GM23338 (cell line): ENCODE measurements around the gene CCDC68. TPM values are rescaled to one million over a fixed set of nuclear protein-coding genes. Genes with fewer than 3 reads are reported as not detected.

Experiments used
- ATAC-seq: fragments of 200-7000 bp; cut with Tn5 transposase; 3 replicates; pipeline ENCODE4 v1.9.1; 2020
- DNase-seq: peaks from one replicate; pipeline ENCODE4 v3.0.0-alpha.2; 2015; ENCODE audit warnings: low spot score
- H2AFZ ChIP-seq: fragments of 200-600 bp; sonication (generic); 2 replicates; pipeline ENCODE4 v1.8.0; 2016; ENCODE audit warnings: antibody characterized with exemption, mild to moderate bottlenecking, moderate library complexity
- H3F3A ChIP-seq: fragments of 200-600 bp; sonication (generic); replicated peaks from 2 replicates; pipeline ENCODE4 v1.8.0; 2017; ENCODE audit warnings: antibody characterized with exemption, mixed run types, low read depth
- H3K27ac ChIP-seq: fragments of 200-600 bp; sonication (generic); 2 replicates; pipeline ENCODE4 v1.6.1; 2016; ENCODE audit warnings: low read depth
- H3K27me3 ChIP-seq: fragments of 200-600 bp; sonication (generic); 2 replicates; pipeline ENCODE4 v1.8.0; 2016; ENCODE audit warnings: mild to moderate bottlenecking, mixed run types, moderate library complexity; ENCODE audit not compliant: insufficient read depth
- H3K36me3 ChIP-seq: fragments of 200-600 bp; sonication (generic); 2 replicates; pipeline ENCODE4 v1.8.0; 2016; ENCODE audit warnings: mild to moderate bottlenecking; ENCODE audit not compliant: insufficient read depth
- H3K4me1 ChIP-seq: fragments of 200-600 bp; sonication (generic); 2 replicates; pipeline ENCODE4 v1.8.0; 2016; ENCODE audit warnings: mild to moderate bottlenecking, moderate library complexity; ENCODE audit not compliant: insufficient read depth
- H3K4me2 ChIP-seq: fragments of 200-600 bp; sonication (generic); 2 replicates; pipeline ENCODE4 v1.7.1; 2017; ENCODE audit warnings: mixed run types
- H3K4me3 ChIP-seq: fragments of 200-600 bp; sonication (generic); 2 replicates; pipeline ENCODE4 v1.6.1; 2016; ENCODE audit warnings: mixed run types
- H3K79me2 ChIP-seq: fragments of 200-600 bp; sonication (generic); replicated peaks from 2 replicates; pipeline ENCODE4 v1.8.0; 2017; ENCODE audit warnings: mild to moderate bottlenecking; ENCODE audit not compliant: insufficient read depth
- H3K9me2 ChIP-seq: fragments of 200-600 bp; sonication (generic); 2 replicates; pipeline ENCODE4 v1.8.0; 2017; ENCODE audit not compliant: insufficient read depth
- H4K20me1 ChIP-seq: fragments of 200-600 bp; sonication (generic); replicated peaks from 2 replicates; pipeline ENCODE4 v1.8.0; 2017; ENCODE audit warnings: mild to moderate bottlenecking; ENCODE audit not compliant: insufficient read depth
- H3K27ac Mint-ChIP-seq: 2 replicates; pipeline ENCODE4 v1.8.0; 2020; ENCODE audit warnings: inconsistent platforms, mild to moderate bottlenecking, moderate library complexity, mixed read lengths
- H3K27me3 Mint-ChIP-seq: 3 replicates; pipeline ENCODE4 v1.8.0; 2022; ENCODE audit warnings: low read depth, mild to moderate bottlenecking, moderate library complexity, mixed read lengths, inconsistent platforms; ENCODE audit not compliant: insufficient read depth, poor library complexity
- H3K36me3 Mint-ChIP-seq: 3 replicates; pipeline ENCODE4 v1.8.0; 2021; ENCODE audit warnings: low read depth, mild to moderate bottlenecking, inconsistent platforms, moderate library complexity, mixed read lengths
- H3K4me1 Mint-ChIP-seq: 3 replicates; pipeline ENCODE4 v1.8.0; 2020; ENCODE audit warnings: mild to moderate bottlenecking, inconsistent platforms, mixed read lengths
- H3K4me3 Mint-ChIP-seq: 3 replicates; pipeline ENCODE4 v1.8.0; 2021; ENCODE audit warnings: moderate library complexity, mild to moderate bottlenecking, inconsistent platforms, mixed read lengths
- H3K9me3 Mint-ChIP-seq: 3 replicates; pipeline ENCODE4 v1.8.0; 2020; ENCODE audit warnings: moderate library complexity, mild to moderate bottlenecking, inconsistent platforms, mixed read lengths
- CREB1 ChIP-seq: fragments of 250-450 bp; sonication (Bioruptor Pico); IDR thresholded peaks from 2 replicates; pipeline ENCODE4 v1.5.0; 2020; ENCODE audit warnings: low read depth, mild to moderate bottlenecking, moderate library complexity
- EZH2 ChIP-seq: fragments of 200-600 bp; sonication (generic); IDR thresholded peaks from one replicate; pipeline ENCODE4 v1.8.0; 2017; ENCODE audit warnings: antibody characterized with exemption, mild to moderate bottlenecking, low read depth; ENCODE audit not compliant: unreplicated experiment
- EZH2phosphoT487 ChIP-seq: fragments of 200-600 bp; sonication (generic); IDR thresholded peaks from one replicate; pipeline ENCODE4 v1.8.1; 2018; ENCODE audit warnings: antibody characterized with exemption; ENCODE audit not compliant: unreplicated experiment
- JUNB ChIP-seq: IDR thresholded peaks from one replicate; pipeline ENCODE4 v1.6.1; 2016; ENCODE audit warnings: antibody characterized with exemption; ENCODE audit not compliant: unreplicated experiment
- NANOG ChIP-seq: IDR thresholded peaks from 2 replicates; pipeline ENCODE4 v1.6.1; 2016; ENCODE audit warnings: antibody characterized with exemption, borderline replicate concordance
- POLR2AphosphoS5 ChIP-seq: IDR thresholded peaks from 2 replicates; pipeline ENCODE4 v1.6.1; 2016; ENCODE audit warnings: antibody characterized with exemption, low read depth
- STAT1 ChIP-seq: IDR thresholded peaks from one replicate; pipeline ENCODE4 v1.6.1; 2016; ENCODE audit warnings: antibody characterized with exemption; ENCODE audit not compliant: unreplicated experiment
- ZNF114 ChIP-seq: fragments of 250-450 bp; sonication (Bioruptor Pico); IDR thresholded peaks from 2 replicates; pipeline ENCODE4 v1.5.0; 2020; ENCODE audit warnings: mild to moderate bottlenecking, moderate library complexity
- ZNF331 ChIP-seq: fragments of 250-450 bp; sonication (Bioruptor Pico); IDR thresholded peaks from 2 replicates; pipeline ENCODE4 v1.5.0; 2020; ENCODE audit warnings: low read depth, mild to moderate bottlenecking, moderate library complexity
- polyA plus RNA-seq: library from polyadenylated mRNA; unstranded; fragments of >200 nt; fragmentation: Nextera tagmentation; extraction: Ambion mirVana; gene quantifications from 2 replicates; pipeline ENCODE4 v1.2.1, GENCODE V29; 2016
- total RNA-seq: library from RNA; depleted of rRNA; stranded (reverse); fragments of >200 nt; shearing (Covaris generic); gene quantifications from 2 replicates; pipeline ENCODE4 v1.2.3, GENCODE V29; 2014
- TF ChIP-seq, protein P1 (sequence below): IDR thresholded peaks from one replicate; pipeline ENCODE4 v1.6.1; 2018; ENCODE audit warnings: antibody characterized with exemption; ENCODE audit not compliant: unreplicated experiment
- TF ChIP-seq, protein P2 (sequence below), 2 experiments: fragments of 200-600 bp in 1 of 2; sonication (generic) in 1 of 2; conservative IDR thresholded peaks; 2 replicates each; pipeline versions ENCODE4 v1.5.1 to v1.6.1; 2016 to 2017; ENCODE audit warnings: antibody characterized with exemption in 2 of 2, low read depth in 2 of 2, mild to moderate bottlenecking in 2 of 2, moderate library complexity in 1 of 2
- TF ChIP-seq, protein P3 (sequence below): IDR thresholded peaks from 2 replicates; pipeline ENCODE4 v1.6.1; 2016; ENCODE audit warnings: antibody characterized with exemption
- TF ChIP-seq, protein P4 (sequence below): fragments of 250-450 bp; sonication (Bioruptor Pico); IDR thresholded peaks from 2 replicates; pipeline ENCODE4 v1.5.0; 2020; ENCODE audit warnings: mild to moderate bottlenecking, moderate library complexity

Gene CCDC68
- total and polyA plus RNA-seq, 2 experiments from 2014 or later = 1.6 to 3.7 TPM

DNA sequence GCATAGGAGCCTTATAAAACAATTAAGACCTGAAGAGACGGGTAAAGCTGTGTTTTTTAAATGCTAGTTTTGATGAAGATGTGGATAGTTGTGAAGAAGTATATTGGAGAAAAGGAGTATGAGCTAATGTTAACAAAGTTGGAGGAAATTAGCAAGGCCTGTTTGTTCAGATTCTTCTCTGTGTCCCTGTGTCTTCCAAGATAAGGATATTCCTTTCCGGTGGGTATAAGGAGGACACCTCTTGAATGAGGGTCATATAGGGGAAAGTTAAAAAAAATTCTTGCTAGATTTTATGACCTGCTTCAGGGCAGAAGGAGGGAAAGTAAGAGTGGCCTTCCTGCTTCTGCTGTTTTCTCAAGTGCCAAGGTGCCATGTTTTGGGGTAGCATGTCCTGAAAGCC is 59.0 kb downstream of the CCDC68 start:
- Mint-ChIP-seq H3K36me3 (no peaks in the 10 kb centered on the region), H3K4me3 (no peak overlapping the region), H3K9me3 (no peaks in the 10 kb centered on the region), H3K27me3 (no peaks in the 10 kb centered on the region), H3K4me1 (peaks cover 6% of the 10 kb centered on the region; the same call in 2 of the 3 replicates), H3K27ac (no peak overlapping the region)
- Histone ChIP-seq H3K27me3 (no peaks in the 10 kb centered on the region), H4K20me1 (no peaks in the 10 kb centered on the region), H3F3A (no peaks in the 10 kb centered on the region), H3K27ac (no peak overlapping the region), H3K4me3 (no peak overlapping the region), H3K79me2 (no peaks in the 10 kb centered on the region), H3K9me2 (no peaks in the 10 kb centered on the region), H3K36me3 (no peaks in the 10 kb centered on the region), H3K4me1 (no peaks in the 10 kb centered on the region), H3K4me2 (no peak overlapping the region), H2AFZ (no peak overlapping the region)
- no peak for DNase-seq
- ATAC-seq = no peak
- TF ChIP-seq ZNF114 (CRISPR knock-in tag) (no peak), NANOG (no peak), POLR2AphosphoS5 (no peak), JUNB (no peak), CREB1 (CRISPR knock-in tag) (no peak), EZH2phosphoT487 (no peak), STAT1 (no peak), ZNF331 (CRISPR knock-in tag) (no peak), EZH2 (no peak)
- TF ChIP-seq, protein P1, sequence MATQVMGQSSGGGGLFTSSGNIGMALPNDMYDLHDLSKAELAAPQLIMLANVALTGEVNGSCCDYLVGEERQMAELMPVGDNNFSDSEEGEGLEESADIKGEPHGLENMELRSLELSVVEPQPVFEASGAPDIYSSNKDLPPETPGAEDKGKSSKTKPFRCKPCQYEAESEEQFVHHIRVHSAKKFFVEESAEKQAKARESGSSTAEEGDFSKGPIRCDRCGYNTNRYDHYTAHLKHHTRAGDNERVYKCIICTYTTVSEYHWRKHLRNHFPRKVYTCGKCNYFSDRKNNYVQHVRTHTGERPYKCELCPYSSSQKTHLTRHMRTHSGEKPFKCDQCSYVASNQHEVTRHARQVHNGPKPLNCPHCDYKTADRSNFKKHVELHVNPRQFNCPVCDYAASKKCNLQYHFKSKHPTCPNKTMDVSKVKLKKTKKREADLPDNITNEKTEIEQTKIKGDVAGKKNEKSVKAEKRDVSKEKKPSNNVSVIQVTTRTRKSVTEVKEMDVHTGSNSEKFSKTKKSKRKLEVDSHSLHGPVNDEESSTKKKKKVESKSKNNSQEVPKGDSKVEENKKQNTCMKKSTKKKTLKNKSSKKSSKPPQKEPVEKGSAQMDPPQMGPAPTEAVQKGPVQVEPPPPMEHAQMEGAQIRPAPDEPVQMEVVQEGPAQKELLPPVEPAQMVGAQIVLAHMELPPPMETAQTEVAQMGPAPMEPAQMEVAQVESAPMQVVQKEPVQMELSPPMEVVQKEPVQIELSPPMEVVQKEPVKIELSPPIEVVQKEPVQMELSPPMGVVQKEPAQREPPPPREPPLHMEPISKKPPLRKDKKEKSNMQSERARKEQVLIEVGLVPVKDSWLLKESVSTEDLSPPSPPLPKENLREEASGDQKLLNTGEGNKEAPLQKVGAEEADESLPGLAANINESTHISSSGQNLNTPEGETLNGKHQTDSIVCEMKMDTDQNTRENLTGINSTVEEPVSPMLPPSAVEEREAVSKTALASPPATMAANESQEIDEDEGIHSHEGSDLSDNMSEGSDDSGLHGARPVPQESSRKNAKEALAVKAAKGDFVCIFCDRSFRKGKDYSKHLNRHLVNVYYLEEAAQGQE = no peak
- TF ChIP-seq, protein P2, sequence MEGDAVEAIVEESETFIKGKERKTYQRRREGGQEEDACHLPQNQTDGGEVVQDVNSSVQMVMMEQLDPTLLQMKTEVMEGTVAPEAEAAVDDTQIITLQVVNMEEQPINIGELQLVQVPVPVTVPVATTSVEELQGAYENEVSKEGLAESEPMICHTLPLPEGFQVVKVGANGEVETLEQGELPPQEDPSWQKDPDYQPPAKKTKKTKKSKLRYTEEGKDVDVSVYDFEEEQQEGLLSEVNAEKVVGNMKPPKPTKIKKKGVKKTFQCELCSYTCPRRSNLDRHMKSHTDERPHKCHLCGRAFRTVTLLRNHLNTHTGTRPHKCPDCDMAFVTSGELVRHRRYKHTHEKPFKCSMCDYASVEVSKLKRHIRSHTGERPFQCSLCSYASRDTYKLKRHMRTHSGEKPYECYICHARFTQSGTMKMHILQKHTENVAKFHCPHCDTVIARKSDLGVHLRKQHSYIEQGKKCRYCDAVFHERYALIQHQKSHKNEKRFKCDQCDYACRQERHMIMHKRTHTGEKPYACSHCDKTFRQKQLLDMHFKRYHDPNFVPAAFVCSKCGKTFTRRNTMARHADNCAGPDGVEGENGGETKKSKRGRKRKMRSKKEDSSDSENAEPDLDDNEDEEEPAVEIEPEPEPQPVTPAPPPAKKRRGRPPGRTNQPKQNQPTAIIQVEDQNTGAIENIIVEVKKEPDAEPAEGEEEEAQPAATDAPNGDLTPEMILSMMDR (conservative IDR thresholded peaks at IDR 0.05; ENCODE audit: low read depth in 2 of 2) = no peak
- TF ChIP-seq, protein P3, sequence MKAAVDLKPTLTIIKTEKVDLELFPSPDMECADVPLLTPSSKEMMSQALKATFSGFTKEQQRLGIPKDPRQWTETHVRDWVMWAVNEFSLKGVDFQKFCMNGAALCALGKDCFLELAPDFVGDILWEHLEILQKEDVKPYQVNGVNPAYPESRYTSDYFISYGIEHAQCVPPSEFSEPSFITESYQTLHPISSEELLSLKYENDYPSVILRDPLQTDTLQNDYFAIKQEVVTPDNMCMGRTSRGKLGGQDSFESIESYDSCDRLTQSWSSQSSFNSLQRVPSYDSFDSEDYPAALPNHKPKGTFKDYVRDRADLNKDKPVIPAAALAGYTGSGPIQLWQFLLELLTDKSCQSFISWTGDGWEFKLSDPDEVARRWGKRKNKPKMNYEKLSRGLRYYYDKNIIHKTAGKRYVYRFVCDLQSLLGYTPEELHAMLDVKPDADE = no peak
- TF ChIP-seq, protein P4, sequence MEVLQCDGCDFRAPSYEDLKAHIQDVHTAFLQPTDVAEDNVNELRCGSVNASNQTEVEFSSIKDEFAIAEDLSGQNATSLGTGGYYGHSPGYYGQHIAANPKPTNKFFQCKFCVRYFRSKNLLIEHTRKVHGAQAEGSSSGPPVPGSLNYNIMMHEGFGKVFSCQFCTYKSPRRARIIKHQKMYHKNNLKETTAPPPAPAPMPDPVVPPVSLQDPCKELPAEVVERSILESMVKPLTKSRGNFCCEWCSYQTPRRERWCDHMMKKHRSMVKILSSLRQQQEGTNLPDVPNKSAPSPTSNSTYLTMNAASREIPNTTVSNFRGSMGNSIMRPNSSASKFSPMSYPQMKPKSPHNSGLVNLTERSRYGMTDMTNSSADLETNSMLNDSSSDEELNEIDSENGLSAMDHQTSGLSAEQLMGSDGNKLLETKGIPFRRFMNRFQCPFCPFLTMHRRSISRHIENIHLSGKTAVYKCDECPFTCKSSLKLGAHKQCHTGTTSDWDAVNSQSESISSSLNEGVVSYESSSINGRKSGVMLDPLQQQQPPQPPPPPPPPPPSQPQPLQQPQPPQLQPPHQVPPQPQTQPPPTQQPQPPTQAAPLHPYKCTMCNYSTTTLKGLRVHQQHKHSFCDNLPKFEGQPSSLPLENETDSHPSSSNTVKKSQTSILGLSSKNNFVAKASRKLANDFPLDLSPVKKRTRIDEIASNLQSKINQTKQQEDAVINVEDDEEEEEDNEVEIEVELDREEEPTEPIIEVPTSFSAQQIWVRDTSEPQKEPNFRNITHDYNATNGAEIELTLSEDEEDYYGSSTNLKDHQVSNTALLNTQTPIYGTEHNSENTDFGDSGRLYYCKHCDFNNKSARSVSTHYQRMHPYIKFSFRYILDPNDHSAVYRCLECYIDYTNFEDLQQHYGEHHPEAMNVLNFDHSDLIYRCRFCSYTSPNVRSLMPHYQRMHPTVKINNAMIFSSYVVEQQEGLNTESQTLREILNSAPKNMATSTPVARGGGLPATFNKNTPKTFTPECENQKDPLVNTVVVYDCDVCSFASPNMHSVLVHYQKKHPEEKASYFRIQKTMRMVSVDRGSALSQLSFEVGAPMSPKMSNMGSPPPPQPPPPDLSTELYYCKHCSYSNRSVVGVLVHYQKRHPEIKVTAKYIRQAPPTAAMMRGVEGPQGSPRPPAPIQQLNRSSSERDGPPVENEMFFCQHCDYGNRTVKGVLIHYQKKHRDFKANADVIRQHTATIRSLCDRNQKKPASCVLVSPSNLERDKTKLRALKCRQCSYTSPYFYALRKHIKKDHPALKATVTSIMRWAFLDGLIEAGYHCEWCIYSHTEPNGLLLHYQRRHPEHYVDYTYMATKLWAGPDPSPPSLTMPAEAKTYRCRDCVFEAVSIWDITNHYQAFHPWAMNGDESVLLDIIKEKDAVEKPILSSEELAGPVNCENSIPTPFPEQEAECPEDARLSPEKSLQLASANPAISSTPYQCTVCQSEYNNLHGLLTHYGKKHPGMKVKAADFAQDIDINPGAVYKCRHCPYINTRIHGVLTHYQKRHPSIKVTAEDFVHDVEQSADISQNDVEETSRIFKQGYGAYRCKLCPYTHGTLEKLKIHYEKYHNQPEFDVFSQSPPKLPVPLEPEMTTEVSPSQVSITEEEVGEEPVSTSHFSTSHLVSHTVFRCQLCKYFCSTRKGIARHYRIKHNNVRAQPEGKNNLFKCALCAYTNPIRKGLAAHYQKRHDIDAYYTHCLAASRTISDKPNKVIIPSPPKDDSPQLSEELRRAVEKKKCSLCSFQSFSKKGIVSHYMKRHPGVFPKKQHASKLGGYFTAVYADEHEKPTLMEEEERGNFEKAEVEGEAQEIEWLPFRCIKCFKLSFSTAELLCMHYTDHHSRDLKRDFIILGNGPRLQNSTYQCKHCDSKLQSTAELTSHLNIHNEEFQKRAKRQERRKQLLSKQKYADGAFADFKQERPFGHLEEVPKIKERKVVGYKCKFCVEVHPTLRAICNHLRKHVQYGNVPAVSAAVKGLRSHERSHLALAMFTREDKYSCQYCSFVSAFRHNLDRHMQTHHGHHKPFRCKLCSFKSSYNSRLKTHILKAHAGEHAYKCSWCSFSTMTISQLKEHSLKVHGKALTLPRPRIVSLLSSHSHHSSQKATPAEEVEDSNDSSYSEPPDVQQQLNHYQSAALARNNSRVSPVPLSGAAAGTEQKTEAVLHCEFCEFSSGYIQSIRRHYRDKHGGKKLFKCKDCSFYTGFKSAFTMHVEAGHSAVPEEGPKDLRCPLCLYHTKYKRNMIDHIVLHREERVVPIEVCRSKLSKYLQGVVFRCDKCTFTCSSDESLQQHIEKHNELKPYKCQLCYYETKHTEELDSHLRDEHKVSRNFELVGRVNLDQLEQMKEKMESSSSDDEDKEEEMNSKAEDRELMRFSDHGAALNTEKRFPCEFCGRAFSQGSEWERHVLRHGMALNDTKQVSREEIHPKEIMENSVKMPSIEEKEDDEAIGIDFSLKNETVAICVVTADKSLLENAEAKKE (CRISPR knock-in tag) = no peak
